Tibial nerve (tissue), 4 donors: ENCODE measurements around the gene NKX6-2. TPM values are rescaled to one million over a fixed set of nuclear protein-coding genes. Genes with fewer than 3 reads are reported as not detected.

Experiments
- DNase-seq, 2 donors: peaks; one replicate each; pipeline ENCODE4 v3.0.0-alpha.2; 2019; ENCODE audit warnings: low spot score in 2 of 2
- H3K27ac ChIP-seq, 4 donors: fragments of 200-600 bp; sonication (generic) in 3 of 4; one replicate each; pipeline ENCODE4 v1.5.1; 2017 to 2019; ENCODE audit warnings: mild to moderate bottlenecking in 1 of 4
- H3K27me3 ChIP-seq, 2 donors: fragments of 200-600 bp; sonication (generic) in 1 of 2; one replicate each; pipeline versions ENCODE4 v1.5.1 to v1.6.0; 2017 to 2019
- H3K36me3 ChIP-seq, 3 donors: fragments of 200-600 bp; sonication (generic); one replicate each; pipeline ENCODE4 v1.5.1; 2018 to 2019
- H3K4me1 ChIP-seq, 4 donors: fragments of 200-600 bp; sonication (generic) in 3 of 4; one replicate each; pipeline ENCODE4 v1.5.1; 2017 to 2019
- H3K4me3 ChIP-seq, 4 donors: fragments of 200-600 bp; sonication (generic) in 3 of 4; one replicate each; pipeline ENCODE4 v1.5.1; 2017 to 2019; ENCODE audit warnings: mild to moderate bottlenecking in 1 of 4, moderate library complexity in 1 of 4
- H3K9me3 ChIP-seq, 4 donors: fragments of 200-600 bp; sonication (generic) in 3 of 4; one replicate each; pipeline ENCODE4 v1.5.1; 2017 to 2019
- CTCF ChIP-seq, 5 experiments: fragments of 200-600 bp in 3 of 5; fragments of 450-650 bp in 2 of 5; sonication (generic) in 3 of 5; IDR thresholded peaks; one replicate each; pipeline ENCODE4 v1.5.1; 2016 to 2019; ENCODE audit warnings: antibody characterized with exemption in 5 of 5, mild to moderate bottlenecking in 3 of 5, moderate library complexity in 2 of 5
- EP300 ChIP-seq, 2 donors: sonication (generic); formaldehyde crosslinking; IDR thresholded peaks; one replicate each; pipeline ENCODE4 v1.6.1; 2017; ENCODE audit warnings: antibody characterized with exemption in 2 of 2, mild to moderate bottlenecking in 1 of 2
- POLR2A ChIP-seq, 2 donors: fragments of 450-650 bp; IDR thresholded peaks; one replicate each; pipeline ENCODE4 v1.6.1; 2017; ENCODE audit warnings: antibody characterized with exemption in 2 of 2, mild to moderate bottlenecking in 2 of 2, moderate library complexity in 2 of 2
- WGBS, 2 donors: methylation state at CpG; one replicate each; pipeline ENCODE4 v1.1.5; 2018; 5-methylcytosine and 5-hydroxymethylcytosine counted together
- total RNA-seq, 4 donors: library from RNA; depleted of rRNA; stranded (reverse); fragments of >200 nt; gene quantifications; one replicate each; pipeline ENCODE4 v1.1.0, GENCODE V29; 2016

The NKX6-2 gene
- total RNA-seq, 4 donors from 2014 or later, result 0.20 to 10.3 (median 2.5) TPM

- 95 to 96% methylated on average over 15 of the region's 15 CpGs for WGBS, 2 donors
- H3K27me3 ChIP-seq, result no peaks in the 10 kb centered on the region
- no peak for TF ChIP-seq CTCF (IDR thresholded peaks at IDR 0.05)
- no peak for TF ChIP-seq POLR2A (IDR thresholded peaks at IDR 0.05)
- TF ChIP-seq EP300 (IDR thresholded peaks at IDR 0.05), result no peak
- no peak for DNase-seq
- H3K4me1 ChIP-seq, result no peaks in the 10 kb centered on the region
- H3K9me3 ChIP-seq, result no peaks in the 10 kb centered on the region
- H3K36me3 ChIP-seq, result peaks cover 0 to 91% (median 0%) of the 10 kb centered on the region in 3 donors
- no peak overlapping the region for H3K27ac ChIP-seq
- H3K4me3 ChIP-seq, result no peak overlapping the region
These were observed 30.7 kb downstream of the NKX6-2 start for GRCh38 chr10:132755166-132755711.

- no peak overlapping the region for H3K4me3 ChIP-seq
- WGBS, 2 donors, result 88 to 90% methylated on average over 15 to 17 of the region's 18 CpGs
- DNase-seq, result no peak
- no peaks in the 10 kb centered on the region for H3K4me1 ChIP-seq
- TF ChIP-seq CTCF (IDR thresholded peaks at IDR 0.05), result no peak
- TF ChIP-seq POLR2A (IDR thresholded peaks at IDR 0.05), result no peak
- TF ChIP-seq EP300 (IDR thresholded peaks at IDR 0.05), result no peak
- no peaks in the 10 kb centered on the region for H3K27me3 ChIP-seq
- no peaks in the 10 kb centered on the region for H3K9me3 ChIP-seq
- no peak overlapping the region for H3K27ac ChIP-seq
- peaks cover 0 to 91% (median 0%) of the 10 kb centered on the region in 3 donors for H3K36me3 ChIP-seq
These were observed 31.9 kb downstream of the NKX6-2 start for GRCh38 chr10:132754071-132754470.

- Histone ChIP-seq H3K4me3 (no peak overlapping the region), H3K9me3 (no peaks in the 10 kb centered on the region), H3K27me3 (no peaks in the 10 kb centered on the region), H3K4me1 (no peaks in the 10 kb centered on the region), H3K27ac (no peak overlapping the region), H3K36me3 (peaks cover 0 to 91% (median 0%) of the 10 kb centered on the region in 3 donors)
- DNase-seq, result no peak
- TF ChIP-seq EP300 (IDR thresholded peaks at IDR 0.05) (no peak), CTCF (IDR thresholded peaks at IDR 0.05) (no peak), POLR2A (IDR thresholded peaks at IDR 0.05) (no peak)
- 90 to 95% methylated on average over 15 of the region's 15 CpGs for WGBS, 2 donors
These were observed 32.4 kb downstream of the NKX6-2 start for GRCh38 chr10:132753596-132753995.

- no peak overlapping the region for H3K27ac ChIP-seq
- H3K36me3 ChIP-seq, result peaks cover 0 to 92% (median 0%) of the 10 kb centered on the region in 3 donors
- TF ChIP-seq CTCF (IDR thresholded peaks at IDR 0.05), result no peak
- no peak for TF ChIP-seq POLR2A (IDR thresholded peaks at IDR 0.05)
- TF ChIP-seq EP300 (IDR thresholded peaks at IDR 0.05), result no peak
- no peaks in the 10 kb centered on the region for H3K27me3 ChIP-seq
- H3K4me1 ChIP-seq, result no peaks in the 10 kb centered on the region
- DNase-seq, result no peak
- H3K4me3 ChIP-seq, result no peak overlapping the region
- no peaks in the 10 kb centered on the region for H3K9me3 ChIP-seq
- 95 to 97% methylated on average over 28 of the region's 28 CpGs for WGBS, 2 donors
These were observed 33.0 kb downstream of the NKX6-2 start for GRCh38 chr10:132752961-132753360.

- Histone ChIP-seq H3K4me1 (peaks cover 0 to 1% (median 0%) of the 10 kb centered on the region in 4 donors), H3K27ac (no peak overlapping the region), H3K9me3 (no peaks in the 10 kb centered on the region), H3K27me3 (no peaks in the 10 kb centered on the region), H3K36me3 (peaks cover 0 to 88% (median 0%) of the 10 kb centered on the region in 3 donors), H3K4me3 (no peak overlapping the region)
- WGBS, 2 donors, result 93 to 96% methylated on average over 17 to 20 of the region's 20 CpGs
- TF ChIP-seq CTCF (IDR thresholded peaks at IDR 0.05), result no peak
- no peak for TF ChIP-seq EP300 (IDR thresholded peaks at IDR 0.05)
- no peak for TF ChIP-seq POLR2A (IDR thresholded peaks at IDR 0.05)
- no peak for DNase-seq
These were observed 33.6 kb downstream of the NKX6-2 start for GRCh38 chr10:132752378-132752777.
